Measurements from ENCODE around the gene GNAO1.

GNAO1 gene

DNA sequence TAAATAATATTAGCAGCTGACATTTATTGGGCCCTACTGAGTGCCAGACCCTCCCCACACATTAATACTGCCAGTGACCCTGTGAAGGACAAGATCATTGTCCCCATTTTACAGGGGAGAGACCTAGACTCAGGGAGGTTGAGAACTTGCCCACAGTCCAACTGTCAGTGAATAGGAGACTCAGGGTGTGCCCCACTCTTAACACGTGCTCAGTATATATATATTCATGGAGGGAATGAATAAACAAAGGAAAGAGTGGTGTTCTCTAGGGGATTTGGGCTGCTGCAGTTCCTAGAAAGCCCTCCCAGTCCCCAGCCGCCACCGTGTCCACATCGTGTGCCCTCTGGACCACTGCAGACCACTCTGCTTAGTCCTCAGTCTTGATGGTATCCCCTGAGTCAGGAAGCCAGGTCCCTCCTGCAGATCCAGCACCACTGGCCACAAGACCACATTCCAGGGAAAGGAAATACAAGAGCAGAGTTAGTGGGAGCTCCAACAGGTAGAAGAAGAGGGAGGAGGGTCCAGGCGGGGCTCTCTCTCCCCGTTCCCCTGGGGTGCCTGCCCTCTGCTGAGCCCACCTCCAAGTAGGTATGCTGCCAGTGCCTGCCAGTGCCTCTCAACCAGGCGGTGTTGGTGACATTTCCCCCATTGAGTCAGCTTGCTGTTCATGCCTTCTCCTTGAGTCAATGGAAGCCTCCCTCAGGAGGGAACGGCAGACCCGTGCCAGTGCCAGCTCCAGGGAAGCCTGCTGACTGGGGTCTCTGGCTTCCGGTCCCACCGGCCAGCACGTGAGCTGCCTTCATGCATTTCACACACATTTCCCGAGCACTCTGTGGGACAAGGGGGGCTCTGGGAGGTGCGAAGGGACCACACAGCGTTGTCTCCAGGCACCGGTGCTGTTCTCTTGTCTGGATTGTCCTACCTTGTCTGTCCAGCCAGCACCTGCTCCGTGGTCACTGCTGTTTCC lies 75.6 kb downstream of the GNAO1 start:
- DNase-seq, result no peak

DNA sequence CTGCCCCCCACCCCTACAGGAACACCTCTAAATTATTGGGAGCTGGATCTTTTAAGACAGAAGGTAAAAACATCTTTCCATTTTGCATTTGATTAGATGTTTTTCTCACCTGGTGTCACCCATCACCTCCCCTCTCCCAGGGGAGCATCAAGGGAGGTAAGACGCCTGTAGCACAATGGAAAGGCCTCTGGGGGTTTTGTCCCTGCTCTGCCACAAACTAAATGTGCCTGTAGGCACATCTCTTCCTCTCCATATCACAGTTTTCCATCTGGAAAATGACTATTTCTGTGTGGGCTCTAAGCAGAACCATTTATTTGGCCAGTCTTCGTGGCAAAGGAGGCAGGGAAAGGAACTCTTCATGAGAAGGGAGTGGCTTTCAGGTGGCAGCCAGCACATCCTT lies 76.6 kb downstream of the GNAO1 start:
- DNase-seq, result no peak

DNA sequence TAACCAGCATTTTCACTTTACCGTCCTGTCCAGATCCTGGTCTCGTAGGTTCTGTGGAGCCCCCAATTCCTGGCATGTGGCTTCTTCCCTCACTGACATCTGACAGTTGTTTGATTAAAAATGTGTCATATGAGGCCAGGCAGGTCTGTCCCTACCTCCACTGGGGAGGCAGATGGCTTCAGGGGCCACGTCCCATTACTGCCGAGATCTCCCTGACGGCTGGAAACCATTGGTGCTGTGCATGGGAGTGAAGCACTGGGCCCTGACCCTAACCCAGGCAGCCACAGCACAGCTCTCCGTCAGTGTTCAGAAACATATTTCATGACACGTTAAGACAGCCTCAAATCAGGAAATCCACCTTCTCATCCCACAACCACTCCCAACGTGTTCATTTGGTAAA lies 77.5 kb downstream of the GNAO1 start:
- no peak for DNase-seq

DNA sequence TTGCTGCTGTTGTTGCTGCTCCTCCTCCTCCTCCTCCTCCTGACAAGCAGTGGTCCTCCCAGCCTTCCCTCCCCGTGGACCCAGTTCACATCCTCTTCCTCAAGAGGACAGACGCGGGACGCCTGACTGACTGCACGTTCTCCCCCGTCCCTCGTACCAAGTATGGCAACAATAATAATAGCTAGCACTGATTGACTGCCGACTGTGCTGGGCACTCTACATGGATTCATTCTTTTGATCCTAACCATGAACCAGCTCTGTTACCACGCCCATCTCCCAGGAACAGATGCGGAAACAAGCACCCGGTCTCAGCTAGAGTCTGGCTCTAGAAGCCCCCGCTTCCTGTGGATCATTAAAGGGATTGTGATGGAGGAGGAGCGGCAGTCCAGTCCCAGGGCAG lies 78.0 kb downstream of the GNAO1 start:
- DNase-seq, result no peak

DNA sequence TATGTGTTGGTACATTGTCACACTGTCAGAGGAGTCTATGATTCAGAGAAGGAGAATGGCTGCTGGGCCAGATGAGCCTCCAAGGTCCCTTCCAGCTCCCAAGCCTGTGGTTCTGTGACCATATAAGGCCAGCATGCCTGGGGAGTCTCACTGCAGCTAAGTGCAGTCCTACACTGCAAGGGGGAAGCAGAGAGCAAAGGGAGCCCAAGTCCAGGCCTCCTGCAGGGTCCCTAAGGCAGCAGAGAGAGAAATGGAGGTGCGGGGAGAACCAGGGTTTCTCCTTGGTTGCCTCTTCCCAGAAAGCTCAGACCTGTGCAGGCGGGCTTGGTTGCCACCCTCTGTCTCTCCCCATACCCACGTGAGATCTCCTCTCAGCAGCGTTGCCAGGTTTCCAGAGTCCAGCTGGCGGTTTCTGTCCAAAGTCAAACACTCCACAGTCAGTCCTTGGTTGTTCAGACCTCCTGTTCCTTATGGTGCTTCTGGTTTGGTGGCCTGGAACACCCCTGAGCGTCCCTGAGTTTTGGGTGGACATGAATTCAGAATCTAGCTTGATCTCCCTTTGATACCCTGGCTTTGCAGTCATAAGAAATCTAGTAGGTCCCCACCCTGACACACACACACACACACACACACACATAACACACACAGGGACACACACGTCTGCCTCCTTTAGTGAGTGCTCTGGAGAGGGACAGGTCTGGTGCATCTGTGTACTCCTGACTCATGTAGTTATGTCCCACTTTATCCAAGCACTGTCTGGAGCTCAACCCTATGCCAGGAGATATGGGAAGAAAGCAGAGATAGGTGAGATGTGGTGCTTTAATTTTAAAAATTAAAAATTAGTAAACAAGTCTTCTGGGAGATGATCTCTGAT lies 78.8 kb downstream of the GNAO1 start:
- peak; percentile 98 for DNase-seq

DNA sequence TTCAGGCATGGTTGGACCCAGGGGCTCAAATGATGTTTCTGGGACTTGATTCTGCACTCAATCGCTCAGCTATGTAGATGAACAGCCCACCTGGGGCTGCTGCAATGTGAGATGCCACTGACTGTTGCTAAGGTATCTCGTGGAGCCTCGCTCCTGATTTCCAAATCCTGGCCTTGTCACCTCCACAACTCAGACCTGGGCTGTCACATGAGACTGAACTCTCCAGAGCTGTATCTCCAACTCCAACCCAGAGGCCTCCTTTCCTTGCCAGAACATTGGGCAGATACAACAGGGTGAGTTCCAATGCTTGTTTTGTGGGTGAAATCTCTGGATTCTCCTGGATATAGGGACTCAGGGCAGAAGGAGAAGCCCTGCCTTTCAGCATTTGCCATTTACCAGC lies 79.5 kb downstream of the GNAO1 start:
- DNase-seq, result no peak

DNA sequence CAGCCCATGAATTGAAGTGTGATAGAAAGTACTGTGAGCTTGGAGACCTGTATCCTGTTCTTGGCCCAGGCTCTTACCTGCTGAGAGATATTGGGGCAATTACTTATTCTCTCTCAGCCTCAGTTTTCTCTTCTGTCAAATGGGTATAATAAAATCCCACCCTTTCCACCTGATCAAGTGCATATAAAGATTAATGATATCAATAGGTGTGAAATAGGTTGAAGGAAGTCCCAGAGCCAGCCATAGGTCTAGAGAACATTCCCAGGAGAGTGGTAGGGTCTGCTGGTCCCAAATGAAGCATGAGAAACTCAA lies 81.2 kb downstream of the GNAO1 start:
- DNase-seq, result no peak

DNA sequence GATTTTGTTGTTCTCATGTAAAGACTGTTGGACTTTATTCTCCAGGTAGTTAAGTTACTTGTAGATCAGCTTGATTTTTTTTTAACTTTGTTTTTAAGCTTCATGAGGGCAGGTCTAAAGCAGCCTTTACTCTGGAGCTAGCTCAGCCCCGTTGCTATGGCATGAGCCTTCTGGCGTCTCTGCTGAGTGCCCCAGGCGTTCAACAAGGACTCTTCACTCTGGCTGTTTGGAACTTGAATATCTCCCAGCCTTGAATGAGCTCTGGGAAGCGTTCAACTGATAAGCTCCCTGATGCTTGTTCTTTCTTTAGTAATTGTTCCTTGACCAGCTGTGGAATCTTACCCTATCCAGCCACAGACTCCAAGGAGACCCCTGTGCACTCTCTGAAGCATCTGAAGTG lies 82.3 kb downstream of the GNAO1 start:
- no peak for DNase-seq

DNA sequence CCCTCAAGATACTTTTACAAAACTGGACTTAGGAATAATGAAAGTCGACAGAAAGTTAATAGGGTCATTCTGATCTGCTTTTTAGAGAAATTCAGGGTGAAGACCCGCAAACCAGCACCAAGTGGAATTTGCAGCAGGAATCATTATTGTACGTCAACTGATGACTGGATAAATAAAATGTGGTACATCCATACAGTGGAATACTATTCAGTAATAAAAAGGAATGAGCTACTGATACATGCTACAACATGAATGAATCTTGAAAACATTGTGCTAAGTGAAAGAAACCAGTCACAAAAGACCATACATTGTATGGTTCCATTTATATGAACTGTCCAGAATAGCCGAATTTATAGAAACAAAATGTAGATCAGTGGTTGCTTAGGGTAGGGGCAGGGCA lies 83.1 kb downstream of the GNAO1 start:
- DNase-seq, result no peak

DNA sequence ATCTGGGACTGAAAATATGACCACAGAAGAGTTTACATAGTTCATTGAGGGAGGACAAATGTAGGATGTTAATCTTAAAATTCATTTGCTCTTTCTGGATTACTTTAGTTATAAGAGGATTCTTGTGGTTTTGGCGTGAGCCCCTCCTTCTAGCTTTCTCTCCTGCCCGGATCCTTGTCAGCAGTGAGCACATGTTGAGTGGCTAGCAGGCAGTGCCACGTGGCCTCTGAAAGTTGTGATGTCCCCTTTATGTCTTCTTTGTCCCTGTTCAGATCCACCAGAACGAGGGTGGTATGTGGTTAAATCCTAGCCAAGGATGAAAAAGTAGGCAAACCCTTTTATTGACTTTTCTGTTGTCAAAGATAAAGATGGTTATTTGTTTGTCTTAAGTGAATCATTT lies 83.8 kb downstream of the GNAO1 start:
- peak; percentile 25 for DNase-seq

DNA sequence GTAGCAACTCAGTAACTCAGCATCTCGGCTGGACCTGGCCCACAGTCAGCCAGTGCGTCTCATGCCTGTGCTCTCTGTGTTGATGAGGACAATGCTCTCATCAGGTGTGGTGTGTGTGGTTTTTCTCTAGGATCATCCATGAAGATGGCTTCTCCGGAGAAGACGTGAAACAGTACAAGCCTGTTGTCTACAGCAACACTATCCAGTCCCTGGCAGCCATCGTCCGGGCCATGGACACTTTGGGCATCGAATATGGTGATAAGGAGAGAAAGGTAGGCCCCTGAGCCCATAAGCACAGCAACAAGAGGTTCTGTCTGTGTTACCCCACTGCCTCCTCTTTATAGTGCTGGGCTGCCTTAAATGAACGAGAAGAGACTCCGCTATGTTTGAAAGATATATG lies 84.5 kb downstream of the GNAO1 start:
- no peak for DNase-seq

DNA sequence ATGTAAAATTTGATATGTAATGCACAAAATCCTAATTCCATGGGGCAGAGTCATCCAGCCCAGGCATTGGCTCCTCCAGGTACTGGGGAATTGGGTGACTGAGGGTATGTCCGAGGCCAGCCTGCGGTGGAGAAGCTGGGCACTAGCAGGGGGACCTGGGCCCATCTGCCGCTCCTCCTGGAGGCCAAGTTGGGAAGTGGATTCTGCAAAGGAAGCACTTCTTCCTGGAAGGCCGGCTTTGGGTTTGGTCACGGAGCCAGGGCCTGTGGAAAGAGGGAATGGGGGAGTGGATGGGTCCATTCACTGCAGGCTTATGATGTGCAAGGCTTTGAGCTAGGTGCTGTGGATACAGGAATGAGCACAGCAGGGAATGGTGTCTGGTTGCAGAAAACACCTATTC lies 85.8 kb downstream of the GNAO1 start:
- no peak for DNase-seq

DNA sequence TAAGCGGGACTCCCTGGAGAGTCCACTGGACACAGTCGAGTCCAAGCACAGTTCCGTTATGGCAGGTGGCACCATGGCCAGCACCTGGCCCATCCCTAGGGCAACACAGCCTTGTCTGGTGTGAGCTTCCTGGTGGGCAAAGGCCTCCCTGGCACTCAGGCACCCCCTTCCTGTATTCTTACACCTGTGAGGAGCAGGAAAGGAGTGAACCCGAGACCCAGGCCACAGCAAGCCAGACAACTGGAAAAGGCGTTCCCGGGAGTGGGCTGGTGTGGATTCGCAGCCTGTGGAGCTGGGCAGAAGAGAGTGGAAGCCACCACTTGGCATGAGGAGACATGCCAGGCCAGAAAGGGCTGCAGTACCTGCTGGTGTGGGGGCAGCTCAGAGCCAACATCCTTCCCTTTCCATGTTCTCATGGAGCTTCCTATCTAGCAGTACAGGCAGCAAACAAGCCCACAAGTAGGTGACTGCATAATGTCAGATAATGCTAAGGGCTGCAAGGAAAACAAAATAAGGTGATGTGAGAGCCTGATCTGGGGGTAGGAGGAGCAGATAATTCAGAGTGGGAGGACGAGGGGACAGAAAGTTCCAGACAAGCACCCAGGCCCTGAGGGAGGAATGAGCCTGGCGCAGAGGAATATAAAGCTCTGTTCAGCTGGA lies 87.0 kb downstream of the GNAO1 start:
- DNase-seq, result no peak

DNA sequence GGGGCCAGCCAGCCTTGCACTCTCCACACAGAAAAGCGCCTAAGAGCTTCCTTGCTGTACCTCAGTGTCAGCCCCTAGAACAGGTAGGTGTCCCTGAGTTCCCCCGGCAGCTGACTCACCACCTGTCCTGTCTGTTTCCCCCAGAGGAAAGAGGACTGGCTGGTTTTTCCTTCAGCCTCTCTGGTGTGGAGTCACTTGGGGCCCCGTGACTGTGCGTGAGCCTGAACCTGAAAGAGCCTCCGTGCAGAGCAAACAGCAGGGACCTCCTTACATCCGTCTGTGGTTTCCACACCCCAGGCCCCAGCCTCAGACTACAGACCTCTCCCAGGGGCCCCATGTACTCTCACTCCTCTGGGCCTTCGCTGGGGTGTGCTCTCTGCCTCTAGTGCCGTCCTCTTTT lies 87.8 kb downstream of the GNAO1 start:
- no peak for DNase-seq

DNA sequence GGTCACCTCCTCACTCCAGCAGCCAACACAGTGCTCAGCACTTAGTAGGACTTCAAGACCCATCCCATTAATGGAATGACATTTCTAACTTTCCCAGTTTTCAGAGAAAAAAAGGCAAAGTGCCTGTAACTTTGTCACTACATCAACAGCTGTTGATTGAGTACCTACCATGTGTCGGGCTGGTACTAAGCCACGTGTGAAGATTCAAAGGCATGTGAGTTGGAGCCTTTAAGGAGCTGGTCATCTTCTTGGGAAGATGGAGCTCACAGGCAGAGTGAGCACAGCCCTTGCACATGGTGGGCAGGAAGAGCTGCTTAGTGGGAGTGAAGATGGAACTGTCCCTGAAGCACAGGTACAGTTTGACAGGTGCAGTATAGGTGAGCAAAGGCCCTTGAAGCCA lies 88.6 kb downstream of the GNAO1 start:
- no peak for DNase-seq

DNA sequence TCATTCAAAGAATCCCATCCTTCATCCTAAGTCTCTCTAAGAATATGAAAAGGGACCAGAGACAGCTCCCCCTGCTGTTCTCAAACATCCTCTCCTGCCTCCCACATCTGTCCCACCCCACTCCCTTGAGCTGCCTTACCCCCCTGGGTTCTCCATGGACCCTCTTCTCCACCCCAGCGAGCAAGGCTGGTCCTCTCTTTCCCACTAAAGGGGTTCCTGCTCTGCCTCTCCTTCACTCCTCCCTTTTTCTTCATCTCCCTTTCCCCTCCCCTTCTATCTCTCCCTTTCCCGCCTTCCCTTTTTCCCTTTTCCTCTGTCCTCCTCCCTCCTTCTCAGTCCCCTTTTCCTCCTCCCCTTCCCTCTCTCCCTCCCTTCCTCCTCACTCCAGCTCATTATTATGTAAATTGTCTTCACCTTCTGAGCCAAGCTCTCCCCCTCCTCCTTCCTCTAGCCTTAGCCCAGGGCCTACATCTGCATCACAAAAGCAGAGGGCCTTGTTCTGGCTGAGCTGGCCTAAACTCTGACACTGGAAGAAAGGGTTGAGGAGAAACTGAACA lies 90.0 kb downstream of the GNAO1 start:
- no peak for DNase-seq

DNA sequence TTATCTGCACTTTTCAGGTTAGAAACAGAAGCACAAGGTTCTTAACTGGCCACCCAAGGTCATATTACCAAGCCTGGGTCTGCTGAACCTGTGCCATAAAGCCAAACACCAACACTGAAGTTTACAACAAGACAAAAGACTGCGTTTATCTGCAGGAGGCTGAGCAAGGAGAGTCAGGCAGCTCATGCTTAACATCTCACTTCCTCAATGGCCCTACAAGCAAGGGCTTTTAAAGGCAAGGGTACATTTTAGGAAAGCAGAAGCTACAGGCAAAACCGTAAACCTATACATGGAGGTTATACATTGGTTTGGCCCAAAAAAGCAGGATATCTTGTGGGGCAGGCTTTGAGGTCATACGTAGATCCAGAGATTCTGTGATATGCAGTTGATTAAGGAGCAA lies 91.2 kb downstream of the GNAO1 start:
- no peak for DNase-seq

DNA sequence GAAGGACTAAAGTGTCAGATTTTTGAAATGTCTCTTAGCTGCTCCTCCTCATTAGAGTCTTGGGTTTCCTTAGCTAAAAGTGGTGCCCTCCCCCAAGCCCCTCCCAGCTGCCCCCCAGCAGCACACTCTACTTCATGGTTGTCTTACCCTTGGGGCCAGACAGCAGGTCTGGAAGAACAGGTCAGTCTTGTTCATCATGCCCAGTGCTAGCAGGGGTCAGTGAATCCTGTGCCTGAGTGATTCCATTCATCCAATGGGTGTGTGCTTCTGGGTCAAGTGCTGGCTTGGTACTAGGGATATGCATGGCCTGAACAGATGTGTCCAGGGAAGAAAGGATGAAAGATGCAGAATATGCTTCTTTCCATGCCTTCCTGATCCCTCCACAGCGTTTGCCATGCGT lies 93.2 kb downstream of the GNAO1 start:
- no peak for DNase-seq

DNA sequence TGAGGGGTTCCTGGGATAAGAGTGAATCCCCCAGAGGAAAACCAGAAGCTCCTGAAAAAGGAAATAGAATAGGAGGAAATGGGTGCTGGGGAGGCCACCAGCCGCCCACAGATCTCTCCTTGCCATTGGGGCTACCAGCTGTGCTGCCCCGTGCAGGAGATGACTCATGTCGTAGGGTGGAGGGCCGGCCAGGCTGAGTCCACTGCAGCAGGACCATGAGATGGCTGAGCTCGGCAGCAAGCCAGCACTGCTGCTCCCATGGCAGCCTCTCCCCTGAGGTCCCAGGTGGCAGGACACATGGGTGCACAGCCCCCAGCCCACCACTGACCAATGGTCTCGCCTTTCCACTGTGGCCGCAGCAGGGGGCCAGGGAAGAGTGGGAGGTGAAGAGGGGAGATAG lies 95.5 kb downstream of the GNAO1 start:
- DNase-seq, result no peak

DNA sequence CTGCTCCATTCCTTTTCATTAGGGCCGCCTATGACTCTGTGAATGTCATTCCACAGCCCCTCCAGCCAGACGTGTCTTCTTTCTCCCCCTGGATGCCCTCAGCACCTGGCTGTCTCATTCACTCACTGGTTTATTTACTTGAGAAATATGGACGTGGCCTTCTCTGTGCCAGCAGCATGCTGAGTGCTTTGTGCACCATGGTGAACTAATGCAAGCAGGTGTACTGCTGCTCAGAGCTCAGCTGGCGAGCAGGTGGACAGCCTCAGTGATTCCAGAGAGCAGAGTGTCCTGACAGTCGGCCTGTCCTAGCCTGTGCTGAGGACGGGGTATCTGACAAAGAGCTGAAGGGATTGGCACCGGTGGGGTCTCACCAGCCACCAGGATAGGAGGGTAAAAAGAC lies 96.7 kb downstream of the GNAO1 start:
- DNase-seq, result no peak

DNA sequence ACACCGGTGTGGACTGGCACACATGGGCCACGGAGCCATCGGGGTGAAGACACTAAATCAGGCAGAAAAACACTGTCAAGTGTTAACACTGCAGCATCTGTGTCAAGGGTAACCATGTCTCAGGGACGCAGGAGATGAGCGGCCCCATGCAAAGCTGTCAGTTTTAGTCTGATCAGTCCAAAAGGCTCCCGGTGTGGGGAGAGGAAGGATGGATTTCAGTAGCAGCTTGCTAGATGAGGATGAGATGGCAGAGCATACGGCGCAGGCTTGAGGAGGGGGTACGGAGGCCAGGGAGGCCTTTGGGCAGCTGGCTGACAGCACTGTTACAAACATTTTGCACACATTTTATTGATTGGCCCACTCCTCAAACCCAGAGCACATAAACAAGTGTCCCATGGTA lies 98.1 kb downstream of the GNAO1 start:
- no peak for DNase-seq

DNA sequence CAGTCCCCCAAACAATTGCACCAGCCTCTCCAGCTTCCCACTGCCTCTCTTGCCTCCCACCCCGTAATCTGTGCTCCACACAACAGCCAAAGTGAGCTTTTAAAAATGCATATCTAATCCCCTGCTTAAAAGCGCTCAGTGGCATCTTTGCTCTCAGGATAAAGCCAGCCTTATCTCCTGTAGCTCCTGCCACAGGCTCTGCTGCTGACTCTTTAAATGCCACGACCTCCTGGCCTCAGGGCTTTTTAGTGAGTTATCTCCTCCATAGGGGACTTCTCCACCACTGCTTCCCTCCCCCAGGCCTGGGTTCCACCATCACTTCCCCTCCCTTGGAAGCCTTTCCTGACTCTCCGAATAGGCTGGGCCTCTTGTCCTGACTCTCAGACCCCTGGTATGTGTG lies 98.6 kb downstream of the GNAO1 start:
- DNase-seq, result no peak

DNA sequence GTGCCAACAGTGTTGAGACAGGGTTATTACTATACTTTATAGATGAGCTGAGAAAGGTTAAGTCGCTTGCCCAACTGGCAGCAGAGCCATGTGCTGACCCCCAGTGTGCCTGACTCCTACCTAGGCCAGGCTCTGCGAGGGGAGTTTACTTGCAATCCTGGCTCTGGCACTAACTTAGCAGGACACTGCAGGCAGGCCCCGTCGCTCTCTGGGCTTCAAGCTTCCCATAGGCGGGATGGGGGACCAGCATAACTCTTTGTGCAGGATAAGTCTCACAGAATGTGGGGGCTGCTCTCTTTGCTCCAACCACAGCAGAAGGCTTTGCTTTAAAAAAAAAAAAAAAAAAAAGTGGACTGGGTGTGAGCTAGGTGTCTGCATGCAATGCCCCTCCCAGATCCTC lies 102.7 kb downstream of the GNAO1 start:
- no peak for DNase-seq

All from fibroblast of skin of right quadriceps (primary cell).